Mesenteric fat pad (tissue), 1 donor: ENCODE results near the gene PPP2R5A. TPM values are rescaled to one million over a fixed set of nuclear protein-coding genes. Genes with fewer than 3 reads are reported as not detected.
"Not testable (repeated sequence)": the region's sequence is repeated elsewhere in the genome, so short reads cannot be mapped to it uniquely, and the experiment has no call there.

Experiments
- DNase-seq: peaks from one replicate; pipeline ENCODE4 v3.0.0-alpha.2; 2020; ENCODE audit warnings: low spot score
- total RNA-seq: library from RNA; stranded (reverse); fragmentation: NEBNext Ultra II Directional; extraction: Animal tissue kit (Norgen Biotek cat#: 25700); gene quantifications from one replicate; pipeline ENCODE4 v1.2.1, GENCODE V29; 2021
- donor health status: DM: yes; HTN: yes; CAD: no.

Gene PPP2R5A
- total RNA-seq, 1 donor from 2014 or later: 59.7 TPM

- DNase-seq: no peak
These were observed 68.0 kb downstream of the PPP2R5A start for GRCh38 chr1:212353181-212353580.

GRCh38 chr1:212354464-212354863 lies 69.3 kb downstream of the PPP2R5A start:
- no peak for DNase-seq

- no peak for DNase-seq
These were observed 70.2 kb downstream of the PPP2R5A start for GRCh38 chr1:212355230-212355969.

GRCh38 chr1:212359794-212360479 lies 74.7 kb downstream of the PPP2R5A start:
- no peak for DNase-seq

- no peak for DNase-seq
These were observed 79.8 kb downstream of the PPP2R5A start for GRCh38 chr1:212364985-212365384.

- DNase-seq: no peak
These were observed 81.7 kb downstream of the PPP2R5A start for GRCh38 chr1:212366901-212367300.

- no peak for DNase-seq
These were observed 82.4 kb downstream of the PPP2R5A start for GRCh38 chr1:212367474-212368072.

- DNase-seq: no peak
These were observed 82.9 kb downstream of the PPP2R5A start for GRCh38 chr1:212368073-212368484.

- DNase-seq: no peak
These were observed 90.8 kb downstream of the PPP2R5A start for GRCh38 chr1:212375986-212376385.

GRCh38 chr1:212377644-212378043 lies 92.4 kb downstream of the PPP2R5A start:
- DNase-seq: no peak

GRCh38 chr1:212379366-212379765 lies 94.2 kb downstream of the PPP2R5A start:
- no peak for DNase-seq

GRCh38 chr1:212381397-212382035 lies 96.3 kb downstream of the PPP2R5A start:
- no peak for DNase-seq

GRCh38 chr1:212386029-212386428 lies 100.8 kb downstream of the PPP2R5A start:
- DNase-seq: no peak

- no peak for DNase-seq
These were observed 103.9 kb downstream of the PPP2R5A start for GRCh38 chr1:212388985-212389716.

- not testable (repeated sequence) for DNase-seq
These were observed 110.6 kb downstream of the PPP2R5A start for GRCh38 chr1:212395678-212396437.

GRCh38 chr1:212396638-212397037 lies 111.4 kb downstream of the PPP2R5A start:
- DNase-seq: no peak

GRCh38 chr1:212397171-212397570 lies 112.0 kb downstream of the PPP2R5A start:
- DNase-seq: no peak

- no peak for DNase-seq
These were observed 115.8 kb downstream of the PPP2R5A start for GRCh38 chr1:212401042-212401441.

- DNase-seq: no peak
These were observed 116.8 kb downstream of the PPP2R5A start for GRCh38 chr1:212401838-212402582.
